Smooth muscle cell (in vitro differentiated cells): ENCODE data around the gene REEP3. TPM values are rescaled to one million over a fixed set of nuclear protein-coding genes. Genes with fewer than 3 reads are reported as not detected.

Source experiments
- DNase-seq: peaks from one replicate; lab custom pipeline; 2025; ENCODE audit not compliant: unreplicated experiment; lab: John Stamatoyannopoulos, UW
- H2AFZ ChIP-seq: fragments of 200-600 bp; sonication (generic); 2 replicates; pipeline ENCODE4 v1.6.0; 2016; ENCODE audit warnings: antibody characterized with exemption, low read depth, mild to moderate bottlenecking
- H3F3A ChIP-seq: fragments of 200-600 bp; sonication (generic); 2 replicates; pipeline ENCODE4 v1.6.0; 2017; ENCODE audit warnings: antibody characterized with exemption, low read depth
- H3K27ac ChIP-seq: fragments of 200-600 bp; sonication (generic); 2 replicates; pipeline ENCODE4 v1.5.1; 2016; ENCODE audit warnings: low read depth, mild to moderate bottlenecking
- H3K27me3 ChIP-seq: fragments of 200-600 bp; sonication (generic); 2 replicates; pipeline ENCODE4 v1.6.1; 2016; ENCODE audit warnings: low read depth, mild to moderate bottlenecking
- H3K36me3 ChIP-seq: fragments of 200-600 bp; sonication (generic); 2 replicates; pipeline ENCODE4 v1.5.1; 2016; ENCODE audit warnings: low read depth
- H3K4me1 ChIP-seq: fragments of 200-600 bp; sonication (generic); 2 replicates; pipeline ENCODE4 v1.5.1; 2016; ENCODE audit warnings: low read depth
- H3K4me2 ChIP-seq: fragments of 200-600 bp; sonication (generic); 2 replicates; pipeline ENCODE4 v1.6.0; 2016; ENCODE audit warnings: mild to moderate bottlenecking
- H3K4me3 ChIP-seq: fragments of 200-600 bp; sonication (generic); 2 replicates; pipeline ENCODE4 v1.5.1; 2016; ENCODE audit warnings: mild to moderate bottlenecking
- H3K79me2 ChIP-seq: fragments of 200-600 bp; sonication (generic); 2 replicates; pipeline ENCODE4 v1.6.0; 2016; ENCODE audit warnings: low read depth, mild to moderate bottlenecking
- H3K9ac ChIP-seq: fragments of 200-600 bp; sonication (generic); 2 replicates; pipeline ENCODE4 v1.6.0; 2016; ENCODE audit warnings: low read depth
- H3K9me3 ChIP-seq: fragments of 200-600 bp; sonication (generic); replicated peaks from 2 replicates; pipeline ENCODE4 v1.5.1; 2016; ENCODE audit warnings: low read depth
- H4K20me1 ChIP-seq: fragments of 200-600 bp; sonication (generic); 2 replicates; pipeline ENCODE4 v1.6.0; 2016; ENCODE audit warnings: low read depth
- CTCF ChIP-seq: fragments of 200-600 bp; sonication (generic); IDR thresholded peaks from 2 replicates; pipeline ENCODE4 v1.5.1; 2017; ENCODE audit warnings: borderline replicate concordance, mild to moderate bottlenecking, antibody characterized with exemption; ENCODE audit not compliant: insufficient read depth, poor library complexity, severe bottlenecking
- WGBS: methylation state at CpG from one replicate; pipeline ENCODE4 v1.1.7; 2016; ENCODE audit warnings: low lambda C conversion rate; 5-methylcytosine and 5-hydroxymethylcytosine counted together
- polyA plus RNA-seq: library from polyadenylated mRNA; unstranded; fragments of >200 nt; fragmentation: Nextera tagmentation; extraction: Ambion mirVana; gene quantifications from 2 replicates; pipeline ENCODE4 v1.2.1, GENCODE V29; 2016
- total RNA-seq: library from RNA; depleted of rRNA; stranded (reverse); fragments of >200 nt; gene quantifications from 2 replicates; pipeline ENCODE4 v1.2.3, GENCODE V29; 2014

Gene REEP3
- total and polyA plus RNA-seq, 2 experiments from 2014 or later, result 42.3 to 80.4 TPM

DNA sequence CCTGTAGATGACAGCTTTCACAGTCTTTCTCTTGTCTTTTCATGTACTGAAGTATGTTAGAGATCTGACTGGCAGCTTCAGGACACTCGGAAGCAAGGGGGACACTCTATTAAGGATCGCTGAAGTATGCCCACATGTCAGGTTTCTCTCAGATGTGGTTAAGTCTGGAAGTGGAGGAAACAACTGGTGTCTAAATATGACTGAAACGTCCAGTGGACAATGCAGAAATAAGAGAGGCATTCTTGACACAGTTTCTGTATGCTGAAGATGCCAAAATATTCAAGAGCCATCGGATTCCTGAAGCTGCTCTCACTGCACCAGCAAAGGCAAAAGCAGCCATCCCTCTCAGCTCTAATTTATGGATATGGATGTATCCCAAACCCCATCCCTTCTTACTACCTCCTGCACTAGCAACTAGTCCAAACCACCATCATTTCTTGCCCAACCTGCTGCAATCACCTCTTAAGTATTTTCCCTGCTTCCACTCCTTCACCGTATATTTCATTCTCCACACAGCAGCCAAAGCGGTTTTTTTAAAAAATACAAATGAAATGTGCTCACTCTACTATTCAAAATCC is 113.4 kb downstream of the REEP3 start:
- WGBS, result 75% methylated on average over 6 of the region's 6 CpGs
- peaks cover 5% of the 10 kb centered on the region for H3K4me1 ChIP-seq

DNA sequence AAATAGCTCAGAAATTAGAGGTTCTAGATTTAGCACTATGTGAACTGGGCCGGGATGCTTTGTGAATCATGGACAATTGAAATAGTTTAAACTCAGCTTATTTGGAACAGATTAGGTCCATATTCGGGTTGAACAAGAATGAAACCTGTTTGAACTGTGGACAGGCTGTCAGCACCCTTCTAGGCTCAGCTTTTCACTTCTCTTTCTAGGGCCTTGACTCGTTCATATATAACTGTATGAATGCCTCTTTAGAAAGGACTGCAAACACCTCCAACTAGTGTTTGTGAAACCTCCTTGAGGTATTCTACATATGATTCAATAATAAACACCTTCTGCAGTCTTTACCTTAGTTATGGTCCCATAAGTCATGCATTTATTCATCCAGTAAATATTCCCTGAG is 115.6 kb downstream of the REEP3 start:
- 56% methylated on average over 3 of the region's 3 CpGs for WGBS
- H2AFZ ChIP-seq, result no peak overlapping the region
- DNase-seq, result no peak
- H3K9me3 ChIP-seq, result no peaks in the 10 kb centered on the region
- H3K4me2 ChIP-seq, result no peak overlapping the region
- H3K9ac ChIP-seq, result no peak overlapping the region
- no peak overlapping the region for H3K27ac ChIP-seq
- no peaks in the 10 kb centered on the region for H4K20me1 ChIP-seq
- TF ChIP-seq CTCF, result no peak
- no peaks in the 10 kb centered on the region for H3K27me3 ChIP-seq
- no peaks in the 10 kb centered on the region for H3K79me2 ChIP-seq
- no peaks in the 10 kb centered on the region for H3K36me3 ChIP-seq
- no peaks in the 10 kb centered on the region for H3K4me1 ChIP-seq
- no peak overlapping the region for H3K4me3 ChIP-seq
- H3F3A ChIP-seq, result peaks cover 2% of the 10 kb centered on the region

More for the DNA sequence above, 113.4 kb downstream of the REEP3 start:
- H2AFZ ChIP-seq, result no peak overlapping the region
- H4K20me1 ChIP-seq, result no peaks in the 10 kb centered on the region
- no peaks in the 10 kb centered on the region for H3K9me3 ChIP-seq
- H3K4me2 ChIP-seq, result no peak overlapping the region
- H3K79me2 ChIP-seq, result no peaks in the 10 kb centered on the region
- no peak overlapping the region for H3K27ac ChIP-seq
- H3K4me3 ChIP-seq, result no peak overlapping the region
- no peak for TF ChIP-seq CTCF
- no peak for DNase-seq
- H3K9ac ChIP-seq, result peak overlapping the region; percentile 11
- no peaks in the 10 kb centered on the region for H3K36me3 ChIP-seq
- H3K27me3 ChIP-seq, result no peaks in the 10 kb centered on the region
- H3F3A ChIP-seq, result peaks cover 9% of the 10 kb centered on the region

DNA sequence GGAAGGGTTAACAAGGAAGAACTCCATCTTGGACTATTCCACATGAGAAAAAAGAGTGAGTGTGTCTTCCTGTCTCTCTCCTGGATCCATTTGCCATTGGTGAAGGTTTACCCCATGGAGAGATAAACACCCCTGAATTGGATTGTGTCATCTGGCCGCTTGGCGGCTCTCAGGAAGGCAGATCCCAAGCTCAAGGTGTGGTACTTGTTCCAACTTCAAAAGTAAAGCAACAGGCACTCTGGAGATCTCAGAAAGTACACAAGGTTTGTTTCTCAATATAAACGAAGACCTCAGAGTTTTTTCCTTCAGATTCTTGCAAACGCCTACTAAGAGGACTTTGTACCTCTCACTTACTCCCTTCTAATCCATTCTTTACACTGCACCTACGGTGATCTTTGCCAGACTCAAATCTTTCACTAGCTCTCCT is 116.7 kb downstream of the REEP3 start:
- H3K27ac ChIP-seq, result no peak overlapping the region

More for the DNA sequence above, 116.7 kb downstream of the REEP3 start:
- no peaks in the 10 kb centered on the region for H3K36me3 ChIP-seq
- H3K4me3 ChIP-seq, result no peak overlapping the region
- H3K79me2 ChIP-seq, result no peaks in the 10 kb centered on the region
- TF ChIP-seq CTCF, result no peak
- no peaks in the 10 kb centered on the region for H4K20me1 ChIP-seq
- no peak overlapping the region for H2AFZ ChIP-seq
- no peaks in the 10 kb centered on the region for H3K4me1 ChIP-seq
- H3K9me3 ChIP-seq, result no peaks in the 10 kb centered on the region
- no peaks in the 10 kb centered on the region for H3K27me3 ChIP-seq
- DNase-seq, result no peak
- no peak overlapping the region for H3K9ac ChIP-seq
- 89% methylated on average over 5 of the region's 5 CpGs for WGBS
- no peaks in the 10 kb centered on the region for H3F3A ChIP-seq
- H3K4me2 ChIP-seq, result no peak overlapping the region
